ENCODE results near the gene SLC5A7. TPM values are rescaled to one million over a fixed set of nuclear protein-coding genes. Genes with fewer than 3 reads are reported as not detected.

Gene SLC5A7
- total RNA-seq, 2 donors from 2014 or later = 0.14 TPM; not detected in 1

- Histone ChIP-seq H3K27me3 (replicated peaks; ENCODE audit: insufficient read depth) (no peaks in the 10 kb centered on the region), H3K4me1 (ENCODE audit: control insufficient read depth in 1 of 2, low read depth in 2 of 2) (no peaks in the 10 kb centered on the region), H3K36me3 (no peaks in the 10 kb centered on the region), H3K9me3 (no peaks in the 10 kb centered on the region), H3K27ac (no peak overlapping the region), H3K4me3 (no peak overlapping the region)
- ATAC-seq (ENCODE audit: insufficient number of reproducible peaks, low FRiP score, low read depth) = no peak
- no peak for TF ChIP-seq CTCF (IDR thresholded peaks at IDR 0.05)
- DNase-seq (ENCODE audit: low spot score) = no peak
Measured at GRCh38 chr2:108061439-108062042, 75.2 kb downstream of the SLC5A7 start.

Other genes starting within 250 kb of the SLC5A7 start
- not detected for gene RGPD4, start 159.6 kb upstream of the SLC5A7 start, total RNA-seq